GM10248 (cell line): ENCODE results near the gene CDIP1.

Experiments used
- CTCF ChIA-PET: fragments of 300-600 bp; sonication (Branson Sonifier 250); formaldehyde crosslinking; extraction: SDS; loops from one replicate; lab custom pipeline; 2021; ENCODE audit warnings: antibody characterized with exemption; lab: Yijun Ruan, JAX
- POLR2A ChIA-PET: fragments of 350-650 bp; sonication (Branson Sonifier 250); formaldehyde crosslinking; extraction: SDS; loops from one replicate; lab custom pipeline; 2020; ENCODE audit warnings: antibody characterized with exemption; lab: Yijun Ruan, JAX
- DNase-seq: peaks from one replicate; pipeline ENCODE4 v3.0.0; 2012; ENCODE audit errors: extremely low spot score
- TF ChIP-seq, protein P1 (sequence below): IDR thresholded peaks from 2 replicates; pipeline ENCODE4 v1.5.1; 2012; ENCODE audit warnings: mild to moderate bottlenecking, low read depth; ENCODE audit errors: extremely low read depth, missing control alignments, control extremely low read depth

CDIP1 gene

GRCh38 chr16:4536391-4537106 lies 2.0 kb downstream of the CDIP1 start:
- POLR2A ChIA-PET, result no interaction called here
- DNase-seq, result no peak
- CTCF ChIA-PET, result interaction anchor here (1.1 to 2.0 kb wide), 5 partner anchors 12 to 30 kb away, joined by 3 to 12 read pairs (median 5); no protein-coding TSS in a partner anchor
- TF ChIP-seq, protein P1, sequence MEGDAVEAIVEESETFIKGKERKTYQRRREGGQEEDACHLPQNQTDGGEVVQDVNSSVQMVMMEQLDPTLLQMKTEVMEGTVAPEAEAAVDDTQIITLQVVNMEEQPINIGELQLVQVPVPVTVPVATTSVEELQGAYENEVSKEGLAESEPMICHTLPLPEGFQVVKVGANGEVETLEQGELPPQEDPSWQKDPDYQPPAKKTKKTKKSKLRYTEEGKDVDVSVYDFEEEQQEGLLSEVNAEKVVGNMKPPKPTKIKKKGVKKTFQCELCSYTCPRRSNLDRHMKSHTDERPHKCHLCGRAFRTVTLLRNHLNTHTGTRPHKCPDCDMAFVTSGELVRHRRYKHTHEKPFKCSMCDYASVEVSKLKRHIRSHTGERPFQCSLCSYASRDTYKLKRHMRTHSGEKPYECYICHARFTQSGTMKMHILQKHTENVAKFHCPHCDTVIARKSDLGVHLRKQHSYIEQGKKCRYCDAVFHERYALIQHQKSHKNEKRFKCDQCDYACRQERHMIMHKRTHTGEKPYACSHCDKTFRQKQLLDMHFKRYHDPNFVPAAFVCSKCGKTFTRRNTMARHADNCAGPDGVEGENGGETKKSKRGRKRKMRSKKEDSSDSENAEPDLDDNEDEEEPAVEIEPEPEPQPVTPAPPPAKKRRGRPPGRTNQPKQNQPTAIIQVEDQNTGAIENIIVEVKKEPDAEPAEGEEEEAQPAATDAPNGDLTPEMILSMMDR, result no peak

DNA sequence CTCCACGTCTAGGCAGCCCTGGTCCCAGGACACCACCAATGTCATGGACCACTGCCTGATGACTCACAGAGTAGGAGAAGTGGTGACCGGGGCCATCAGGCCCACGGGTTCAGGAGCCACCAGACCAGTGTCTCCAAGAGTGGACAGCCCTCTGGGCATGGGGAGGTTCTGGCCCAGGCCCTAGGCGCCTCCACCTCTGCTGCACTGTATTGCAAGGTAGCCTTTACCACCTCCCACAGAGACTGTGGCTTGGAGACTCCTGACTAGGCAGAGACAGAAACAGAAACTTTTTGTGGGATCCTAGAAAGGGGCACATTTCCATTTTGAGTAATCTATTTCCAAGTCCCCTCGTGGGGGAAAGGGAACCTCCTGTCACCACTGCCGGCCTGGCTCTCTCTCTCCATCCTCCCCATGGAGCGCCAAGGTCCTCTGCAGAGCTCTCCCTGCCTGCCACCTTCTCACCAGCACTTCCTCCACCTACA lies 2.9 kb downstream of the CDIP1 start:
- CTCF ChIA-PET, result interaction anchor here (1.1 to 2.0 kb wide), 5 partner anchors 12 to 29 kb away, joined by 3 to 12 read pairs (median 5); no protein-coding TSS in a partner anchor
- TF ChIP-seq, protein P1, result no peak
- POLR2A ChIA-PET, result no interaction called here
- no peak for DNase-seq

GRCh38 chr16:4534151-4534790 lies 4.3 kb downstream of the CDIP1 start:
- POLR2A ChIA-PET, result no interaction called here
- CTCF ChIA-PET, result interaction anchor here (0.7 kb wide), 1 partner anchor 237 kb away, joined by 3 read pairs; no protein-coding TSS in a partner anchor
- no peak for DNase-seq

DNA sequence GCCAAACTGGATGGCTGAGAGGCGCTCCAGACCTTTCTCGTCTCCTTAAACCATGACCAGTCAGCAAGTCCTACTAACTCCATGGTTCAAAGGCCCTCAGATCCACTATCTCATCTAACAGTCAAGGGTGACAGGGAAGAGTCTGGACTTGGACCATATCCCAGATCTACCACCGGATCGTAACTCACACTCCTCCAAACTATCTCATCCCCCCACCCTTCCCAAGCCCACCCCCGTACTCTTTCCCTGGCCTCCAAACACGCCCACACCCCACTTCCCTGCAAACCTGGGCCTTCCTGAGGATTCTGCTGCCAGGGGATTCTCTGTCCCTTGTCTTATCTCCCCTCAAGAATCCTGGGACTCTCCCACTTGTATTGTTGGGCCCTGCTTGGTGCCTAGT lies 5.1 kb downstream of the CDIP1 start:
- DNase-seq, result no peak
- ChIA-PET CTCF (interaction anchor here (1.7 to 2.7 kb wide), 2 partner anchors 15 to 19 kb away, joined by 3 to 6 read pairs; no protein-coding TSS in a partner anchor), POLR2A (no interaction called here)
- TF ChIP-seq, protein P1, result no peak

More at GRCh38 chr16:4534151-4534790, 4.3 kb downstream of the CDIP1 start:
- TF ChIP-seq, protein P1, result no peak

- TF ChIP-seq, protein P1, result no peak
- ChIA-PET POLR2A (interaction anchor here (0.6 kb wide), 1 partner anchor 61 kb away, joined by 6 read pairs; no protein-coding TSS in a partner anchor), CTCF (interaction anchor here (1.1 to 4.3 kb wide), 4 partner anchors 14 to 25 kb away, joined by 3 to 21 read pairs (median 4); no protein-coding TSS in a partner anchor)
- no peak for DNase-seq
These were observed 6.3 kb downstream of the CDIP1 start for GRCh38 chr16:4532238-4532637.

- POLR2A ChIA-PET, result interaction anchor here (0.6 kb wide), 1 partner anchor 61 kb away, joined by 6 read pairs; no protein-coding TSS in a partner anchor
- DNase-seq, result no peak
- TF ChIP-seq, protein P1, result no peak
- CTCF ChIA-PET, result interaction anchor here (1.7 to 4.3 kb wide), 3 partner anchors 13 to 18 kb away, joined by 3 to 21 read pairs (median 6); no protein-coding TSS in a partner anchor
These were observed 6.8 kb downstream of the CDIP1 start for GRCh38 chr16:4531811-4532210.
